Fibroblast of lung (primary cell): ENCODE measurements around the gene VPS35. TPM values are rescaled to one million over a fixed set of nuclear protein-coding genes. Genes with fewer than 3 reads are reported as not detected.
"Not testable (repeated sequence)": the region's sequence is repeated elsewhere in the genome, so short reads cannot be mapped to it uniquely, and the experiment has no call there.

Experiments
- DNase-seq, 2 donors: peaks; one replicate each; pipeline versions ENCODE4 v3.0.0 to v3.0.0-alpha.2; 2010; ENCODE audit warnings: low read depth in 2 of 2
- H2AFZ ChIP-seq: 2 replicates; pipeline ENCODE4 v1.5.1; 2012; ENCODE audit warnings: low read length, control low read depth, inconsistent platforms
- H3K27ac ChIP-seq: 2 replicates; pipeline ENCODE4 v1.5.1; 2011; ENCODE audit warnings: low read length, control low read depth; ENCODE audit not compliant: insufficient read depth
- H3K27me3 ChIP-seq: 2 replicates; pipeline ENCODE4 v1.5.1; 2011; ENCODE audit warnings: mild to moderate bottlenecking, low read length; ENCODE audit not compliant: control insufficient read depth, insufficient read depth
- H3K36me3 ChIP-seq: 2 replicates; pipeline ENCODE4 v1.5.1; 2011; ENCODE audit warnings: low read length; ENCODE audit not compliant: control insufficient read depth, insufficient read depth
- H3K4me1 ChIP-seq: 2 replicates; pipeline ENCODE4 v1.5.1; 2011; ENCODE audit warnings: low read length; ENCODE audit not compliant: control insufficient read depth, insufficient read depth; ENCODE audit errors: extremely low read depth
- H3K4me2 ChIP-seq: 2 replicates; pipeline ENCODE4 v1.5.1; 2011; ENCODE audit warnings: low read length, control low read depth; ENCODE audit not compliant: insufficient read depth; ENCODE audit errors: extremely low read depth
- H3K4me3 ChIP-seq, 4 experiments: fragments of 200-600 bp in 1 of 4; sonication (generic) in 1 of 4; replicated peaks in 1 of 4; 2 replicates each; pipeline ENCODE4 v1.5.1; 2011 to 2016; ENCODE audit warnings: low read length in 4 of 4, low read depth in 3 of 4, mild to moderate bottlenecking in 3 of 4, control low read depth in 2 of 4, inconsistent platforms in 1 of 4, mixed read lengths in 1 of 4; ENCODE audit not compliant: insufficient read depth in 1 of 4; ENCODE audit errors: control extremely low read depth in 1 of 4
- H3K79me2 ChIP-seq: 2 replicates; pipeline ENCODE4 v1.5.1; 2012; ENCODE audit warnings: mild to moderate bottlenecking, low read length, inconsistent platforms; ENCODE audit not compliant: control insufficient read depth, insufficient read depth
- H3K9ac ChIP-seq: 2 replicates; pipeline ENCODE4 v1.5.1; 2011; ENCODE audit warnings: mild to moderate bottlenecking, low read length, control low read depth; ENCODE audit not compliant: insufficient read depth
- H3K9me3 ChIP-seq: 2 replicates; pipeline ENCODE4 v1.5.1; 2012; ENCODE audit warnings: low read depth, low read length; ENCODE audit not compliant: control insufficient read depth, insufficient read depth
- H4K20me1 ChIP-seq: 2 replicates; pipeline ENCODE4 v1.5.1; 2011; ENCODE audit warnings: low read length; ENCODE audit not compliant: control insufficient read depth, insufficient read depth; ENCODE audit errors: extremely low read depth
- CTCF ChIP-seq, 2 donors: IDR thresholded peaks in 1 of 2; conservative IDR thresholded peaks in 1 of 2; 1 replicate in 1 of 2; 2 replicates in 1 of 2; pipeline ENCODE4 v1.5.1; 2011 to 2012; ENCODE audit warnings: low read length in 2 of 2, control low read depth in 1 of 2, inconsistent platforms in 1 of 2, low read depth in 1 of 2, mild to moderate bottlenecking in 1 of 2
- EZH2 ChIP-seq: IDR thresholded peaks from 2 replicates; pipeline ENCODE4 v1.5.1; 2012; ENCODE audit warnings: low read length, control low read depth, mild to moderate bottlenecking; ENCODE audit errors: missing control alignments
- polyA plus RNA-seq, 2 donors: library from polyadenylated mRNA; depleted of rRNA in 1 of 2; stranded (reverse) in 1 of 2; unstranded in 1 of 2; fragments of >200 nt; gene quantifications; 2 replicates each; pipeline ENCODE4 v1.2.1, GENCODE V29; 2011 to 2012; ENCODE audit warnings: missing spikeins in 1 of 2
- total RNA-seq: library from RNA; depleted of rRNA; stranded (reverse); fragments of >200 nt; gene quantifications from 2 replicates; pipeline ENCODE4 v1.2.1, GENCODE V29; 2014

Gene VPS35
- total and polyA plus RNA-seq, 2 donors (not counting 1 experiment from before 2014, with no cell fraction given): 77.2 to 92.3 TPM

- peak overlapping the region; percentile 98 for H3K9ac ChIP-seq
- DNase-seq: peak in 1 of 2 donors; percentile 35
- H2AFZ ChIP-seq: peak overlapping the region; percentile 91
- no peaks in the 10 kb centered on the region for H3K36me3 ChIP-seq
- H3K4me1 ChIP-seq: no peaks in the 10 kb centered on the region
- H3K27ac ChIP-seq: peak overlapping the region; percentile 99
- H3K4me2 ChIP-seq: peak overlapping the region; percentile 68
- H4K20me1 ChIP-seq: peaks cover 1% of the 10 kb centered on the region
- H3K4me3 ChIP-seq: peak overlapping the region; percentile 77 to 98 (median 94)
- no peaks in the 10 kb centered on the region for H3K9me3 ChIP-seq
- TF ChIP-seq CTCF (conservative IDR thresholded peaks at IDR 0.05 in 1 of 2, IDR thresholded peaks at IDR 0.05 in 1 of 2; ENCODE audit: low read depth in 1 of 2, low read length in 2 of 2): peak in 1 of 2 donors; percentile 15
- no peak for TF ChIP-seq EZH2
- peaks cover 74% of the 10 kb centered on the region for H3K79me2 ChIP-seq
- no peaks in the 10 kb centered on the region for H3K27me3 ChIP-seq
Observed at GRCh38 chr16:46688101-46688653, 801 bp downstream of the VPS35 start.

- Histone ChIP-seq H3K9me3 (no peaks in the 10 kb centered on the region), H3K27me3 (no peaks in the 10 kb centered on the region), H2AFZ (no peak overlapping the region), H3K4me2 (peak overlapping the region; percentile 68), H3K27ac (no peak overlapping the region), H3K79me2 (peaks cover 75% of the 10 kb centered on the region), H3K4me3 (peak overlapping the region; percentile 77 to 98 (median 94)), H3K9ac (no peak overlapping the region), H3K36me3 (no peaks in the 10 kb centered on the region), H4K20me1 (peaks cover 1% of the 10 kb centered on the region), H3K4me1 (no peaks in the 10 kb centered on the region)
- no peak for DNase-seq
- no peak for TF ChIP-seq CTCF (conservative IDR thresholded peaks at IDR 0.05 in 1 of 2, IDR thresholded peaks at IDR 0.05 in 1 of 2; ENCODE audit: low read depth in 1 of 2, low read length in 2 of 2)
- TF ChIP-seq EZH2: no peak
Observed at GRCh38 chr16:46687486-46687885, 1.5 kb downstream of the VPS35 start.

GRCh38 chr16:46686815-46687473 lies 2.0 kb downstream of the VPS35 start:
- Histone ChIP-seq H3K4me2 (peak overlapping the region; percentile 68), H3K36me3 (no peaks in the 10 kb centered on the region), H2AFZ (no peak overlapping the region), H3K9ac (no peak overlapping the region), H3K4me1 (no peaks in the 10 kb centered on the region), H3K4me3 (peak overlapping the region in 3 of 4 experiments; percentile 91 to 98 (median 97)), H3K9me3 (no peaks in the 10 kb centered on the region), H3K27ac (no peak overlapping the region), H4K20me1 (peaks cover 1% of the 10 kb centered on the region), H3K27me3 (no peaks in the 10 kb centered on the region), H3K79me2 (peaks cover 77% of the 10 kb centered on the region)
- DNase-seq: no peak
- TF ChIP-seq EZH2 (no peak), CTCF (conservative IDR thresholded peaks at IDR 0.05 in 1 of 2, IDR thresholded peaks at IDR 0.05 in 1 of 2; ENCODE audit: low read depth in 1 of 2, low read length in 2 of 2) (no peak)

- peaks cover 40% of the 10 kb centered on the region for H3K79me2 ChIP-seq
Observed at GRCh38 chr16:46681867-46682266, 7.1 kb downstream of the VPS35 start.

More at GRCh38 chr16:46681867-46682266, 7.1 kb downstream of the VPS35 start:
- H3K4me1 ChIP-seq, H3K27ac ChIP-seq, H4K20me1 ChIP-seq, H3K9me3 ChIP-seq, H2AFZ ChIP-seq, H3K4me3 ChIP-seq, DNase-seq, H3K36me3 ChIP-seq, H3K27me3 ChIP-seq, H3K9ac ChIP-seq, H3K4me2 ChIP-seq: not testable (repeated sequence)
